Measurements from ENCODE around the gene PCSK5. TPM values are rescaled to one million over a fixed set of nuclear protein-coding genes. Genes with fewer than 3 reads are reported as not detected.

PCSK5 gene
- 10 to 100 TPM; 37.5 to 47.5 TPM for total RNA-seq
- polyA plus RNA-seq: 1 to 10 TPM; 5.1 to 6.6 TPM
- long read RNA-seq, donor 1, full-length matches to known transcripts: 38 of 95 reads
- long read RNA-seq, donor 1, partial matches to known transcripts: 15 of 95 reads
- long read RNA-seq, donor 1, other reads (novel, unspliced or antisense): 42 of 95 reads
- long read RNA-seq, donor 2, full-length matches to known transcripts: 17 of 66 reads
- long read RNA-seq, donor 2, partial matches to known transcripts: 22 of 66 reads
- long read RNA-seq, donor 2, other reads (novel, unspliced or antisense): 27 of 66 reads

- Histone ChIP-seq H3K4me1 (ENCODE audit: control insufficient read depth in 1 of 2, insufficient read depth in 2 of 2, low read length in 2 of 2) (peaks cover 2 to 5% of the 10 kb centered on the region in 2 donors), H3K9me3 (ENCODE audit: control insufficient read depth, low read length) (no peaks in the 10 kb centered on the region), H3K27me3 (ENCODE audit: control insufficient read depth in 1 of 2, insufficient read depth in 2 of 2, low read length in 1 of 2) (no peaks in the 10 kb centered on the region), H3K4me3 (ENCODE audit: low read length in 2 of 2) (peak within 1 kb of the TSS; percentile 87 to 90), H3K27ac (ENCODE audit: low read depth in 1 of 2, low read length in 2 of 2) (peak within 1 kb of the TSS; percentile 51 to 87), H3K36me3 (ENCODE audit: control insufficient read depth in 1 of 2, insufficient read depth in 2 of 2, low read length in 1 of 2) (no peaks in the 10 kb centered on the region)
- intact Hi-C loops (cut with DNase I): loop anchor here (5.0 kb wide), 3 partner anchors 112 to 407 kb away; no protein-coding TSS in a partner anchor
- ATAC-seq (ENCODE audit: low FRiP score) (peak; percentile 97), DNase-seq (peak; percentile 95 to 96)
- WGBS, 2 donors: 0% methylated on average over 69 to 83 of the region's 83 CpGs
Measured at GRCh38 chr9:75890472-75891276, at the start of gene PCSK5. TSS of gene PCSK5 (plus strand) at chr9:75890673. CDS start at chr9:75891182, 509 bp downstream.

GRCh38 chr9:75844321-75844720 lies 46.2 kb upstream of the PCSK5 start:
- Histone ChIP-seq H3K9me3 (ENCODE audit: control insufficient read depth, low read length) (no peaks in the 10 kb centered on the region), H3K36me3 (ENCODE audit: control insufficient read depth in 1 of 2, insufficient read depth in 2 of 2, low read length in 1 of 2) (no peaks in the 10 kb centered on the region), H3K27ac (ENCODE audit: low read depth in 1 of 2, low read length in 2 of 2) (no peak overlapping the region), H3K4me1 (ENCODE audit: control insufficient read depth in 1 of 2, insufficient read depth in 2 of 2, low read length in 2 of 2) (no peaks in the 10 kb centered on the region), H3K27me3 (ENCODE audit: control insufficient read depth in 1 of 2, insufficient read depth in 2 of 2, low read length in 1 of 2) (no peaks in the 10 kb centered on the region), H3K4me3 (ENCODE audit: low read length in 2 of 2) (no peak overlapping the region)
- intact Hi-C loops (cut with DNase I): no loop called here
- ATAC-seq (ENCODE audit: low FRiP score) (no peak), DNase-seq (no peak)
- 91 to 92% methylated on average over 2 of the region's 2 CpGs for WGBS, 2 donors

- no peak overlapping the region for H3K4me3 ChIP-seq (ENCODE audit: low read length in 2 of 2)
- H3K27me3 ChIP-seq (ENCODE audit: control insufficient read depth in 1 of 2, insufficient read depth in 2 of 2, low read length in 1 of 2): no peaks in the 10 kb centered on the region
- intact Hi-C loops (cut with DNase I): no loop called here
- H3K4me1 ChIP-seq (ENCODE audit: control insufficient read depth in 1 of 2, insufficient read depth in 2 of 2, low read length in 2 of 2): no peaks in the 10 kb centered on the region
- 90 to 93% methylated on average over 2 of the region's 2 CpGs for WGBS, 2 donors
- no peaks in the 10 kb centered on the region for H3K9me3 ChIP-seq (ENCODE audit: control insufficient read depth, low read length)
- no peaks in the 10 kb centered on the region for H3K36me3 ChIP-seq (ENCODE audit: control insufficient read depth in 1 of 2, insufficient read depth in 2 of 2, low read length in 1 of 2)
- ATAC-seq (ENCODE audit: low FRiP score): no peak
- no peak for DNase-seq
- no peak overlapping the region for H3K27ac ChIP-seq (ENCODE audit: low read depth in 1 of 2, low read length in 2 of 2)
Measured at GRCh38 chr9:75845806-75846205, 44.7 kb upstream of the PCSK5 start.

- no peak for DNase-seq
- Histone ChIP-seq H3K27ac (ENCODE audit: low read depth in 1 of 2, low read length in 2 of 2) (no peak overlapping the region), H3K4me1 (ENCODE audit: control insufficient read depth in 1 of 2, insufficient read depth in 2 of 2, low read length in 2 of 2) (no peaks in the 10 kb centered on the region), H3K36me3 (ENCODE audit: control insufficient read depth in 1 of 2, insufficient read depth in 2 of 2, low read length in 1 of 2) (no peaks in the 10 kb centered on the region), H3K4me3 (ENCODE audit: low read length in 2 of 2) (no peak overlapping the region), H3K9me3 (ENCODE audit: control insufficient read depth, low read length) (no peaks in the 10 kb centered on the region), H3K27me3 (ENCODE audit: control insufficient read depth in 1 of 2, insufficient read depth in 2 of 2, low read length in 1 of 2) (no peaks in the 10 kb centered on the region)
- WGBS, 2 donors: 63 to 87% methylated on average over 1 of the region's 1 CpG
- no peak for ATAC-seq (ENCODE audit: low FRiP score)
- intact Hi-C loops (cut with DNase I): no loop called here
Measured at GRCh38 chr9:75847085-75847484, 43.4 kb upstream of the PCSK5 start.

- no peak overlapping the region for H3K4me3 ChIP-seq (ENCODE audit: low read length in 2 of 2)
- intact Hi-C loops (cut with DNase I): loop anchor here in 1 of 2 donors (10.0 kb wide), 2 partner anchors 126 to 236 kb away; no protein-coding TSS in a partner anchor
- H3K27me3 ChIP-seq (ENCODE audit: control insufficient read depth in 1 of 2, insufficient read depth in 2 of 2, low read length in 1 of 2): no peaks in the 10 kb centered on the region
- H3K9me3 ChIP-seq (ENCODE audit: control insufficient read depth, low read length): no peaks in the 10 kb centered on the region
- no peaks in the 10 kb centered on the region for H3K36me3 ChIP-seq (ENCODE audit: control insufficient read depth in 1 of 2, insufficient read depth in 2 of 2, low read length in 1 of 2)
- H3K4me1 ChIP-seq (ENCODE audit: control insufficient read depth in 1 of 2, insufficient read depth in 2 of 2, low read length in 2 of 2): no peaks in the 10 kb centered on the region
- DNase-seq (no peak), ATAC-seq (ENCODE audit: low FRiP score) (no peak)
- no peak overlapping the region for H3K27ac ChIP-seq (ENCODE audit: low read depth in 1 of 2, low read length in 2 of 2)
- WGBS, 2 donors: 96 to 98% methylated on average over 9 of the region's 9 CpGs
Measured at GRCh38 chr9:75850459-75851200, 39.8 kb upstream of the PCSK5 start.

- intact Hi-C loops (cut with DNase I): loop anchor here in 1 of 2 donors (10.0 kb wide), 2 partner anchors 127 to 237 kb away; no protein-coding TSS in a partner anchor
- no peak overlapping the region for H3K27ac ChIP-seq (ENCODE audit: low read depth in 1 of 2, low read length in 2 of 2)
- WGBS, 2 donors: 46 to 54% methylated on average over 6 of the region's 6 CpGs
- ATAC-seq (ENCODE audit: low FRiP score) (no peak), DNase-seq (no peak)
- H3K36me3 ChIP-seq (ENCODE audit: control insufficient read depth in 1 of 2, insufficient read depth in 2 of 2, low read length in 1 of 2): peaks cover 0 to under 1% of the 10 kb centered on the region in 2 donors
- H3K27me3 ChIP-seq (ENCODE audit: control insufficient read depth in 1 of 2, insufficient read depth in 2 of 2, low read length in 1 of 2): no peaks in the 10 kb centered on the region
- no peak overlapping the region for H3K4me3 ChIP-seq (ENCODE audit: low read length in 2 of 2)
- H3K9me3 ChIP-seq (ENCODE audit: control insufficient read depth, low read length): no peaks in the 10 kb centered on the region
- no peaks in the 10 kb centered on the region for H3K4me1 ChIP-seq (ENCODE audit: control insufficient read depth in 1 of 2, insufficient read depth in 2 of 2, low read length in 2 of 2)
Measured at GRCh38 chr9:75851917-75852316, 38.6 kb upstream of the PCSK5 start.

- H3K9me3 ChIP-seq (ENCODE audit: control insufficient read depth, low read length): no peaks in the 10 kb centered on the region
- no peak overlapping the region for H3K4me3 ChIP-seq (ENCODE audit: low read length in 2 of 2)
- WGBS, 2 donors: 89 to 91% methylated on average over 4 of the region's 4 CpGs
- H3K36me3 ChIP-seq (ENCODE audit: control insufficient read depth in 1 of 2, insufficient read depth in 2 of 2, low read length in 1 of 2): peaks cover 0 to 3% of the 10 kb centered on the region in 2 donors
- DNase-seq (no peak), ATAC-seq (ENCODE audit: low FRiP score) (no peak)
- H3K27me3 ChIP-seq (ENCODE audit: control insufficient read depth in 1 of 2, insufficient read depth in 2 of 2, low read length in 1 of 2): no peaks in the 10 kb centered on the region
- intact Hi-C loops (cut with DNase I): loop anchor here in 1 of 2 donors (10.0 kb wide), 2 partner anchors 128 to 238 kb away; no protein-coding TSS in a partner anchor
- H3K27ac ChIP-seq (ENCODE audit: low read depth in 1 of 2, low read length in 2 of 2): no peak overlapping the region
- H3K4me1 ChIP-seq (ENCODE audit: control insufficient read depth in 1 of 2, insufficient read depth in 2 of 2, low read length in 2 of 2): no peaks in the 10 kb centered on the region
Measured at GRCh38 chr9:75852746-75853145, 37.7 kb upstream of the PCSK5 start.

GRCh38 chr9:75855509-75855908 lies 35.0 kb upstream of the PCSK5 start:
- Histone ChIP-seq H3K27me3 (ENCODE audit: control insufficient read depth in 1 of 2, insufficient read depth in 2 of 2, low read length in 1 of 2) (no peaks in the 10 kb centered on the region), H3K27ac (ENCODE audit: low read depth in 1 of 2, low read length in 2 of 2) (no peak overlapping the region), H3K9me3 (ENCODE audit: control insufficient read depth, low read length) (no peaks in the 10 kb centered on the region), H3K4me3 (ENCODE audit: low read length in 2 of 2) (no peak overlapping the region), H3K4me1 (ENCODE audit: control insufficient read depth in 1 of 2, insufficient read depth in 2 of 2, low read length in 2 of 2) (no peaks in the 10 kb centered on the region), H3K36me3 (ENCODE audit: control insufficient read depth in 1 of 2, insufficient read depth in 2 of 2, low read length in 1 of 2) (peaks cover 0 to 3% of the 10 kb centered on the region in 2 donors)
- 28 to 30% methylated on average over 5 of the region's 5 CpGs for WGBS, 2 donors
- ATAC-seq (ENCODE audit: low FRiP score) (no peak), DNase-seq (no peak)
- intact Hi-C loops (cut with DNase I): loop anchor here in 1 of 2 donors (10.0 kb wide), 2 partner anchors 131 to 241 kb away; no protein-coding TSS in a partner anchor
